ENCODE measurements around the gene SAP25.

The SAP25 gene

DNA sequence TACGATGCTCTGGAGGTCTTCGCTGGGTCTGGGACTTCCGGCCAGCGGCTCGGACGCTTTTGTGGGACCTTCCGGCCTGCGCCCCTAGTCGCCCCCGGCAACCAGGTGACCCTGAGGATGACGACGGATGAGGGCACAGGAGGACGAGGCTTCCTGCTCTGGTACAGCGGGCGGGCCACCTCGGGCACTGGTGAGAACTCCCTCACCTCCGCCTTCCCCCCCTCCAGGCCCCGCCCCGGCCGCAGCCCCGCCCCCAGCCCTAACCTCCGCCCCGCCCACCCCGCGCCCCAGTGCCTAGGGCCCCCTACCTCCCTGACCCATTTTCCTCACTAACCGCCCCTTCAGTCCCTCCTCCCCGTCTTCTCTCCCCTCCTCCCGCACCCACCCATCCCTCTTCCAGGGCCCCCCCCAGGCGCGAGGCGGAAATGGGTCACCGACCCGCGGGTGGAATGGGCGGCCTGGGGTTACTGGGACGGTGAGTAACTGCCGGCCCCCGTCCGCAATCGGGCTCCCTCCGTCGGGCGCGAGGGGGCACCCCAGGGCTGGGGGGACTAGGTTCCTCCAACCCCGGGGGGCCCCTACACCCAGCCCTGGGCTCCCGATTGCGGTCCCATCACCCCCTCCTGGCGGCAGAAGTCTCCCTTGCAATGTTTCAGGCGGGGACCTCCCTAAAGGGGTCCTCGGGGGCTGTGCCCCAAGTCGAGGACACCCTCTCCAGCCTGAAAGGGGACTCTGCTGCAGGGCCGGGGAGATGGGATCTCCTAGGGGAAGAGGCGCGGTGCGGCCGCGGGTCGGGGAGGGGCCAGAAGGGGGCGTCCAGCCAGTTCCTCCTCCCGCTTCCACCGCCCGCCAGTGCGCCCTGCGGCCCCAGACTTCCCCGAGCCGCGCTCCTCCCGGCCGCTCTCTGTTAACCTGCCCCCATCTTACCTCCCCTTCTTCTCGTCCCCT lies 30.6 kb upstream of the SAP25 start:
- no peaks in the 10 kb centered on the region for H3K27me3 ChIP-seq (ENCODE audit: low read depth)
- no peaks in the 10 kb centered on the region for H3K36me3 ChIP-seq (replicated peaks)
- peaks cover 7% of the 10 kb centered on the region for H3K4me1 ChIP-seq
- in situ Hi-C loops (cut with MboI; ENCODE audit: low sequenced_read_pairs): no loop called here
- DNase-seq (ENCODE audit: low spot score in 2 of 2): peak; percentile 74 to 91
- H3K4me3 ChIP-seq: peak overlapping the region; percentile 65
- H3K9me3 ChIP-seq: no peaks in the 10 kb centered on the region

DNA sequence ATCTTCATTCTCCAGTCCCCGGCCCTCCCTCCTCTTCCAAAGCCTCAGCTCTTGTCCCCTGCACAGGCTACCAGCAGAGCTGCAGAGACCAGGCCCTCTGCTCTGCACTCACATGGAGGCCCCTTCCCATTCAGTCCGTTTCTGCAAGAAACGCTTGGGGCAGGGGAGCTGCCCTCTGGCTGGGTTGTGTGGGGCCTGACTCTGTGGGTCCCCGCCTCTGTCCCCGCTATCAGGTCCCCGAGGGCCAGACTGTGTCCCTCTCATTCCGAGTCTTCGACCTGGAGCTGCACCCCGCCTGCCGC lies 30.0 kb upstream of the SAP25 start:
- Histone ChIP-seq H3K36me3 (replicated peaks) (no peaks in the 10 kb centered on the region), H3K4me1 (peaks cover 7% of the 10 kb centered on the region), H3K9me3 (no peaks in the 10 kb centered on the region), H3K27me3 (ENCODE audit: low read depth) (no peaks in the 10 kb centered on the region), H3K4me3 (peak overlapping the region; percentile 65)
- in situ Hi-C loops (cut with MboI; ENCODE audit: low sequenced_read_pairs): no loop called here
- peak in 1 of 2 experiments; percentile 39 for DNase-seq (ENCODE audit: low spot score in 2 of 2)

GRCh38 chr7:100602889-100603725 lies 29.4 kb upstream of the SAP25 start:
- in situ Hi-C loops (cut with MboI; ENCODE audit: low sequenced_read_pairs): no loop called here
- peak in 1 of 2 experiments; percentile 76 for DNase-seq (ENCODE audit: low spot score in 2 of 2)
- no peaks in the 10 kb centered on the region for H3K36me3 ChIP-seq (replicated peaks)
- peaks cover 7% of the 10 kb centered on the region for H3K4me1 ChIP-seq
- no peaks in the 10 kb centered on the region for H3K27me3 ChIP-seq (ENCODE audit: low read depth)
- H3K9me3 ChIP-seq: no peaks in the 10 kb centered on the region
- H3K4me3 ChIP-seq: no peak overlapping the region

DNA sequence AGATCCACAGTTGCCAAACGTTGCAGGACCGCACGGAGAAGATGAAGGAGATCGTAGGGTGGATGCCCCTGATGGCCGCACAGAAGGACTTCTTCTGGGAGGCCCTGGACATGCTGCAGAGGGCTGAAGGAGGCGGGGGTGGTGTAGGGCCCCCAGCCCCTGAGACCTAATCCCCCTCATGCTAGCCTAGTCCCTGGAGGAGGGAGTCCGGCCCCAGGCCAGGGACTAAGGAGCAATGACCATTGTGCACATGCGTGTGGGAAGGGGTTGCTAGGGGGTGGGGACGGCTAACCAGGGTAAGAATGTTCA lies 27.0 kb upstream of the SAP25 start:
- Histone ChIP-seq H3K9me3 (no peaks in the 10 kb centered on the region), H3K27me3 (ENCODE audit: low read depth) (no peaks in the 10 kb centered on the region), H3K4me1 (peaks cover 7% of the 10 kb centered on the region), H3K36me3 (replicated peaks) (no peaks in the 10 kb centered on the region), H3K4me3 (no peak overlapping the region)
- in situ Hi-C loops (cut with MboI; ENCODE audit: low sequenced_read_pairs): no loop called here
- DNase-seq (ENCODE audit: low spot score in 2 of 2): no peak

- peaks cover 7% of the 10 kb centered on the region for H3K4me1 ChIP-seq
- H3K36me3 ChIP-seq (replicated peaks): no peaks in the 10 kb centered on the region
- in situ Hi-C loops (cut with MboI; ENCODE audit: low sequenced_read_pairs): no loop called here
- no peaks in the 10 kb centered on the region for H3K9me3 ChIP-seq
- DNase-seq (ENCODE audit: low spot score in 2 of 2): no peak
- H3K27me3 ChIP-seq (ENCODE audit: low read depth): no peaks in the 10 kb centered on the region
- no peak overlapping the region for H3K4me3 ChIP-seq
Measured at GRCh38 chr7:100599911-100600729, 26.4 kb upstream of the SAP25 start.

GRCh38 chr7:100598425-100598824 lies 24.7 kb upstream of the SAP25 start:
- DNase-seq (ENCODE audit: low spot score in 2 of 2): no peak
- Histone ChIP-seq H3K4me3 (no peak overlapping the region), H3K9me3 (no peaks in the 10 kb centered on the region), H3K27me3 (ENCODE audit: low read depth) (no peaks in the 10 kb centered on the region), H3K4me1 (peaks cover 3% of the 10 kb centered on the region; the same call in 1 of the 2 replicates), H3K36me3 (replicated peaks) (no peaks in the 10 kb centered on the region)
- in situ Hi-C loops (cut with MboI; ENCODE audit: low sequenced_read_pairs): no loop called here

DNA sequence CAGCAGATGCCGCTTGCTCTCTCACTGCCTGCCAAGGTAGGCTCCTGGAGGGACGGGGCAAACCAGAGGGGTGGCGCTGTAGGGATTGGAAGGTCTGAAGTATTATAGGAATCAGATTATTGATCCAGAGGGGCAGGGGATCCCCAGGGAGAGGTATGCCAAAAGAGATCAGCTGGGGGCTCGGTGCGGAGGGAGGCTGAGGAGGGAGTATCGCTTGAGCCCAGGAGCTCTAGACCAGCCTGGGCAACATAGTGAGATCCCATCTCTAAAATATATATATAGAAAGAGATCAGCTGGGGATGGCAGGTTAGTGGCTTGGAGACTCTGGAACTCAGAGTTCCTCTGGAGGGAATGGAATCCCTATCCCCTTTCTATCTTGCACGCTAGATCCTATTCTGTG lies 21.5 kb upstream of the SAP25 start:
- Histone ChIP-seq H3K9me3 (no peaks in the 10 kb centered on the region), H3K4me1 (no peaks in the 10 kb centered on the region), H3K4me3 (no peak overlapping the region), H3K36me3 (replicated peaks) (no peaks in the 10 kb centered on the region), H3K27me3 (ENCODE audit: low read depth) (no peaks in the 10 kb centered on the region)
- no peak for DNase-seq (ENCODE audit: low spot score in 2 of 2)
- in situ Hi-C loops (cut with MboI; ENCODE audit: low sequenced_read_pairs): no loop called here

- no peak overlapping the region for H3K4me3 ChIP-seq
- H3K36me3 ChIP-seq (replicated peaks): no peaks in the 10 kb centered on the region
- in situ Hi-C loops (cut with MboI; ENCODE audit: low sequenced_read_pairs): no loop called here
- no peaks in the 10 kb centered on the region for H3K4me1 ChIP-seq
- no peaks in the 10 kb centered on the region for H3K27me3 ChIP-seq (ENCODE audit: low read depth)
- DNase-seq (ENCODE audit: low spot score in 2 of 2): no peak
- no peaks in the 10 kb centered on the region for H3K9me3 ChIP-seq
Measured at GRCh38 chr7:100591596-100591995, 17.9 kb upstream of the SAP25 start.

DNA sequence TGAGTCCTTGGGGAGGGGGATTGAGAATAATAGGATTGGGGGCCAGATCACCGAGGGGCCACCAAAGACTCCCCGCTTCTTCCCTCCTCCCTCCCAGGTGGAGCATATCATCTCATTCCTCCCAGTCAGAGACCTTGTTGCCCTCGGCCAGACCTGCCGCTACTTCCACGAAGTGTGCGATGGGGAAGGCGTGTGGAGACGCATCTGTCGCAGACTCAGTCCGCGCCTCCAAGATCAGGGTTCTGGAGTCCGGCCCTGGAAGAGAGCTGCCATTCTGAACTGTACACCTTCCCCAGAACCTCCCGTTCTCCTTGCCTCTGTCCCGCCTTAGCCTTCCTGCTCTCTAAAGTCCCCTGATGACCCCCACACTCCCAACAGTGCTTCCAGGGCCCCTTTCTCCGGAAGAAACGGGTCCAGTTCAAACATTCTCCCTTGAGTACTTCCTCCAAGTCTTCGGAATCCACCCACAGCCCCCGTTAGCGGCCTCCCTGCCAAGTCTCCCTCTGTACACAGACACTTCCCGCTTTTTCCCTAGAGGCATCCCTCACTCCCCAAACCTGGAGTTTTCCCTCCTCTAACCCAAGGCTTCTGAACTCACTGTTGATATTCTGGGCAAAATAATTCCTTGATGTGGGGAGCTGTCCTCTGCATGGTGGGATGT lies 16.5 kb upstream of the SAP25 start:
- DNase-seq (ENCODE audit: low spot score in 2 of 2): no peak
- no peaks in the 10 kb centered on the region for H3K36me3 ChIP-seq (replicated peaks)
- H3K4me1 ChIP-seq: no peaks in the 10 kb centered on the region
- no peak overlapping the region for H3K4me3 ChIP-seq
- H3K9me3 ChIP-seq: no peaks in the 10 kb centered on the region
- in situ Hi-C loops (cut with MboI; ENCODE audit: low sequenced_read_pairs): no loop called here
- no peaks in the 10 kb centered on the region for H3K27me3 ChIP-seq (ENCODE audit: low read depth)

GRCh38 chr7:100589341-100589947 lies 15.7 kb upstream of the SAP25 start:
- Histone ChIP-seq H3K27me3 (ENCODE audit: low read depth) (no peaks in the 10 kb centered on the region), H3K36me3 (replicated peaks) (no peaks in the 10 kb centered on the region), H3K9me3 (no peaks in the 10 kb centered on the region), H3K4me1 (peaks cover 4% of the 10 kb centered on the region), H3K4me3 (no peak overlapping the region)
- in situ Hi-C loops (cut with MboI; ENCODE audit: low sequenced_read_pairs): no loop called here
- no peak for DNase-seq (ENCODE audit: low spot score in 2 of 2)

- H3K4me3 ChIP-seq: no peak overlapping the region
- H3K36me3 ChIP-seq (replicated peaks): no peaks in the 10 kb centered on the region
- no peaks in the 10 kb centered on the region for H3K9me3 ChIP-seq
- no peaks in the 10 kb centered on the region for H3K27me3 ChIP-seq (ENCODE audit: low read depth)
- in situ Hi-C loops (cut with MboI; ENCODE audit: low sequenced_read_pairs): no loop called here
- H3K4me1 ChIP-seq: peaks cover 4% of the 10 kb centered on the region
- peak; percentile 28 to 50 for DNase-seq (ENCODE audit: low spot score in 2 of 2)
Measured at GRCh38 chr7:100588438-100588837, 14.7 kb upstream of the SAP25 start.

GRCh38 chr7:100586266-100587025 lies 12.7 kb upstream of the SAP25 start, which contains the start of gene FBXO24:
Gene FBXO24 (plus strand): TSS chr7:100586328. CDS start chr7:100586626, 298 bp downstream.
- in situ Hi-C loops (cut with MboI; ENCODE audit: low sequenced_read_pairs): no loop called here
- H3K4me3 ChIP-seq: peak within 1 kb of the TSS; percentile 76
- H3K27me3 ChIP-seq (ENCODE audit: low read depth): no peaks in the 10 kb centered on the region
- peaks cover 4% of the 10 kb centered on the region for H3K4me1 ChIP-seq
- peak; percentile 99 to 100 for DNase-seq (ENCODE audit: low spot score in 2 of 2)
- peaks cover 2% of the 10 kb centered on the region; the same call in 1 of the 2 replicates for H3K36me3 ChIP-seq (replicated peaks)
- H3K9me3 ChIP-seq: no peaks in the 10 kb centered on the region
